Measurements from ENCODE around the gene NBEA. TPM values are rescaled to one million over a fixed set of nuclear protein-coding genes. Genes with fewer than 3 reads are reported as not detected.

Gene NBEA
- total and polyA plus RNA-seq, 2 experiments from 2014 or later = 9.1 to 29.1 TPM

- Histone ChIP-seq H3K4me3 (no peak overlapping the region), H3K9me2 (ENCODE audit: insufficient read depth) (no peaks in the 10 kb centered on the region), H3F3A (replicated peaks; ENCODE audit: low read depth) (no peaks in the 10 kb centered on the region), H3K36me3 (ENCODE audit: insufficient read depth) (no peaks in the 10 kb centered on the region), H2AFZ (no peak overlapping the region), H4K20me1 (replicated peaks; ENCODE audit: insufficient read depth) (no peaks in the 10 kb centered on the region), H3K27ac (ENCODE audit: low read depth) (no peak overlapping the region), H3K27me3 (ENCODE audit: insufficient read depth) (no peaks in the 10 kb centered on the region), H3K4me1 (ENCODE audit: insufficient read depth) (no peaks in the 10 kb centered on the region), H3K4me2 (no peak overlapping the region), H3K79me2 (replicated peaks; ENCODE audit: insufficient read depth) (no peaks in the 10 kb centered on the region)
- ATAC-seq = no peak
- Mint-ChIP-seq H3K4me1 (peaks cover 11% of the 10 kb centered on the region; the same call in 2 of the 3 replicates), H3K27me3 (ENCODE audit: insufficient read depth, low read depth, poor library complexity) (peaks cover 1% of the 10 kb centered on the region), H3K4me3 (no peak overlapping the region), H3K36me3 (ENCODE audit: low read depth) (no peaks in the 10 kb centered on the region), H3K27ac (no peak overlapping the region), H3K9me3 (no peaks in the 10 kb centered on the region)
- TF ChIP-seq JUNB (IDR thresholded peaks at IDR 0.05; ENCODE audit: unreplicated experiment) (no peak), EZH2phosphoT487 (IDR thresholded peaks at IDR 0.05; ENCODE audit: unreplicated experiment) (no peak), NANOG (IDR thresholded peaks at IDR 0.05; ENCODE audit: borderline replicate concordance) (no peak), ZNF114 (CRISPR knock-in tag; IDR thresholded peaks at IDR 0.05) (no peak), POLR2AphosphoS5 (IDR thresholded peaks at IDR 0.05; ENCODE audit: low read depth) (no peak), STAT1 (IDR thresholded peaks at IDR 0.05; ENCODE audit: unreplicated experiment) (no peak), ZNF331 (CRISPR knock-in tag; IDR thresholded peaks at IDR 0.05; ENCODE audit: low read depth) (no peak), EZH2 (IDR thresholded peaks at IDR 0.05; ENCODE audit: low read depth, unreplicated experiment) (no peak), CREB1 (CRISPR knock-in tag; IDR thresholded peaks at IDR 0.05; ENCODE audit: low read depth) (no peak)
- TF ChIP-seq, protein P1, sequence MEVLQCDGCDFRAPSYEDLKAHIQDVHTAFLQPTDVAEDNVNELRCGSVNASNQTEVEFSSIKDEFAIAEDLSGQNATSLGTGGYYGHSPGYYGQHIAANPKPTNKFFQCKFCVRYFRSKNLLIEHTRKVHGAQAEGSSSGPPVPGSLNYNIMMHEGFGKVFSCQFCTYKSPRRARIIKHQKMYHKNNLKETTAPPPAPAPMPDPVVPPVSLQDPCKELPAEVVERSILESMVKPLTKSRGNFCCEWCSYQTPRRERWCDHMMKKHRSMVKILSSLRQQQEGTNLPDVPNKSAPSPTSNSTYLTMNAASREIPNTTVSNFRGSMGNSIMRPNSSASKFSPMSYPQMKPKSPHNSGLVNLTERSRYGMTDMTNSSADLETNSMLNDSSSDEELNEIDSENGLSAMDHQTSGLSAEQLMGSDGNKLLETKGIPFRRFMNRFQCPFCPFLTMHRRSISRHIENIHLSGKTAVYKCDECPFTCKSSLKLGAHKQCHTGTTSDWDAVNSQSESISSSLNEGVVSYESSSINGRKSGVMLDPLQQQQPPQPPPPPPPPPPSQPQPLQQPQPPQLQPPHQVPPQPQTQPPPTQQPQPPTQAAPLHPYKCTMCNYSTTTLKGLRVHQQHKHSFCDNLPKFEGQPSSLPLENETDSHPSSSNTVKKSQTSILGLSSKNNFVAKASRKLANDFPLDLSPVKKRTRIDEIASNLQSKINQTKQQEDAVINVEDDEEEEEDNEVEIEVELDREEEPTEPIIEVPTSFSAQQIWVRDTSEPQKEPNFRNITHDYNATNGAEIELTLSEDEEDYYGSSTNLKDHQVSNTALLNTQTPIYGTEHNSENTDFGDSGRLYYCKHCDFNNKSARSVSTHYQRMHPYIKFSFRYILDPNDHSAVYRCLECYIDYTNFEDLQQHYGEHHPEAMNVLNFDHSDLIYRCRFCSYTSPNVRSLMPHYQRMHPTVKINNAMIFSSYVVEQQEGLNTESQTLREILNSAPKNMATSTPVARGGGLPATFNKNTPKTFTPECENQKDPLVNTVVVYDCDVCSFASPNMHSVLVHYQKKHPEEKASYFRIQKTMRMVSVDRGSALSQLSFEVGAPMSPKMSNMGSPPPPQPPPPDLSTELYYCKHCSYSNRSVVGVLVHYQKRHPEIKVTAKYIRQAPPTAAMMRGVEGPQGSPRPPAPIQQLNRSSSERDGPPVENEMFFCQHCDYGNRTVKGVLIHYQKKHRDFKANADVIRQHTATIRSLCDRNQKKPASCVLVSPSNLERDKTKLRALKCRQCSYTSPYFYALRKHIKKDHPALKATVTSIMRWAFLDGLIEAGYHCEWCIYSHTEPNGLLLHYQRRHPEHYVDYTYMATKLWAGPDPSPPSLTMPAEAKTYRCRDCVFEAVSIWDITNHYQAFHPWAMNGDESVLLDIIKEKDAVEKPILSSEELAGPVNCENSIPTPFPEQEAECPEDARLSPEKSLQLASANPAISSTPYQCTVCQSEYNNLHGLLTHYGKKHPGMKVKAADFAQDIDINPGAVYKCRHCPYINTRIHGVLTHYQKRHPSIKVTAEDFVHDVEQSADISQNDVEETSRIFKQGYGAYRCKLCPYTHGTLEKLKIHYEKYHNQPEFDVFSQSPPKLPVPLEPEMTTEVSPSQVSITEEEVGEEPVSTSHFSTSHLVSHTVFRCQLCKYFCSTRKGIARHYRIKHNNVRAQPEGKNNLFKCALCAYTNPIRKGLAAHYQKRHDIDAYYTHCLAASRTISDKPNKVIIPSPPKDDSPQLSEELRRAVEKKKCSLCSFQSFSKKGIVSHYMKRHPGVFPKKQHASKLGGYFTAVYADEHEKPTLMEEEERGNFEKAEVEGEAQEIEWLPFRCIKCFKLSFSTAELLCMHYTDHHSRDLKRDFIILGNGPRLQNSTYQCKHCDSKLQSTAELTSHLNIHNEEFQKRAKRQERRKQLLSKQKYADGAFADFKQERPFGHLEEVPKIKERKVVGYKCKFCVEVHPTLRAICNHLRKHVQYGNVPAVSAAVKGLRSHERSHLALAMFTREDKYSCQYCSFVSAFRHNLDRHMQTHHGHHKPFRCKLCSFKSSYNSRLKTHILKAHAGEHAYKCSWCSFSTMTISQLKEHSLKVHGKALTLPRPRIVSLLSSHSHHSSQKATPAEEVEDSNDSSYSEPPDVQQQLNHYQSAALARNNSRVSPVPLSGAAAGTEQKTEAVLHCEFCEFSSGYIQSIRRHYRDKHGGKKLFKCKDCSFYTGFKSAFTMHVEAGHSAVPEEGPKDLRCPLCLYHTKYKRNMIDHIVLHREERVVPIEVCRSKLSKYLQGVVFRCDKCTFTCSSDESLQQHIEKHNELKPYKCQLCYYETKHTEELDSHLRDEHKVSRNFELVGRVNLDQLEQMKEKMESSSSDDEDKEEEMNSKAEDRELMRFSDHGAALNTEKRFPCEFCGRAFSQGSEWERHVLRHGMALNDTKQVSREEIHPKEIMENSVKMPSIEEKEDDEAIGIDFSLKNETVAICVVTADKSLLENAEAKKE (CRISPR knock-in tag; IDR thresholded peaks at IDR 0.05) = no peak
- TF ChIP-seq, protein P2, sequence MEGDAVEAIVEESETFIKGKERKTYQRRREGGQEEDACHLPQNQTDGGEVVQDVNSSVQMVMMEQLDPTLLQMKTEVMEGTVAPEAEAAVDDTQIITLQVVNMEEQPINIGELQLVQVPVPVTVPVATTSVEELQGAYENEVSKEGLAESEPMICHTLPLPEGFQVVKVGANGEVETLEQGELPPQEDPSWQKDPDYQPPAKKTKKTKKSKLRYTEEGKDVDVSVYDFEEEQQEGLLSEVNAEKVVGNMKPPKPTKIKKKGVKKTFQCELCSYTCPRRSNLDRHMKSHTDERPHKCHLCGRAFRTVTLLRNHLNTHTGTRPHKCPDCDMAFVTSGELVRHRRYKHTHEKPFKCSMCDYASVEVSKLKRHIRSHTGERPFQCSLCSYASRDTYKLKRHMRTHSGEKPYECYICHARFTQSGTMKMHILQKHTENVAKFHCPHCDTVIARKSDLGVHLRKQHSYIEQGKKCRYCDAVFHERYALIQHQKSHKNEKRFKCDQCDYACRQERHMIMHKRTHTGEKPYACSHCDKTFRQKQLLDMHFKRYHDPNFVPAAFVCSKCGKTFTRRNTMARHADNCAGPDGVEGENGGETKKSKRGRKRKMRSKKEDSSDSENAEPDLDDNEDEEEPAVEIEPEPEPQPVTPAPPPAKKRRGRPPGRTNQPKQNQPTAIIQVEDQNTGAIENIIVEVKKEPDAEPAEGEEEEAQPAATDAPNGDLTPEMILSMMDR (conservative IDR thresholded peaks at IDR 0.05; ENCODE audit: low read depth in 2 of 2) = no peak
- TF ChIP-seq, protein P3, sequence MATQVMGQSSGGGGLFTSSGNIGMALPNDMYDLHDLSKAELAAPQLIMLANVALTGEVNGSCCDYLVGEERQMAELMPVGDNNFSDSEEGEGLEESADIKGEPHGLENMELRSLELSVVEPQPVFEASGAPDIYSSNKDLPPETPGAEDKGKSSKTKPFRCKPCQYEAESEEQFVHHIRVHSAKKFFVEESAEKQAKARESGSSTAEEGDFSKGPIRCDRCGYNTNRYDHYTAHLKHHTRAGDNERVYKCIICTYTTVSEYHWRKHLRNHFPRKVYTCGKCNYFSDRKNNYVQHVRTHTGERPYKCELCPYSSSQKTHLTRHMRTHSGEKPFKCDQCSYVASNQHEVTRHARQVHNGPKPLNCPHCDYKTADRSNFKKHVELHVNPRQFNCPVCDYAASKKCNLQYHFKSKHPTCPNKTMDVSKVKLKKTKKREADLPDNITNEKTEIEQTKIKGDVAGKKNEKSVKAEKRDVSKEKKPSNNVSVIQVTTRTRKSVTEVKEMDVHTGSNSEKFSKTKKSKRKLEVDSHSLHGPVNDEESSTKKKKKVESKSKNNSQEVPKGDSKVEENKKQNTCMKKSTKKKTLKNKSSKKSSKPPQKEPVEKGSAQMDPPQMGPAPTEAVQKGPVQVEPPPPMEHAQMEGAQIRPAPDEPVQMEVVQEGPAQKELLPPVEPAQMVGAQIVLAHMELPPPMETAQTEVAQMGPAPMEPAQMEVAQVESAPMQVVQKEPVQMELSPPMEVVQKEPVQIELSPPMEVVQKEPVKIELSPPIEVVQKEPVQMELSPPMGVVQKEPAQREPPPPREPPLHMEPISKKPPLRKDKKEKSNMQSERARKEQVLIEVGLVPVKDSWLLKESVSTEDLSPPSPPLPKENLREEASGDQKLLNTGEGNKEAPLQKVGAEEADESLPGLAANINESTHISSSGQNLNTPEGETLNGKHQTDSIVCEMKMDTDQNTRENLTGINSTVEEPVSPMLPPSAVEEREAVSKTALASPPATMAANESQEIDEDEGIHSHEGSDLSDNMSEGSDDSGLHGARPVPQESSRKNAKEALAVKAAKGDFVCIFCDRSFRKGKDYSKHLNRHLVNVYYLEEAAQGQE (IDR thresholded peaks at IDR 0.05; ENCODE audit: unreplicated experiment) = no peak
- TF ChIP-seq, protein P4, sequence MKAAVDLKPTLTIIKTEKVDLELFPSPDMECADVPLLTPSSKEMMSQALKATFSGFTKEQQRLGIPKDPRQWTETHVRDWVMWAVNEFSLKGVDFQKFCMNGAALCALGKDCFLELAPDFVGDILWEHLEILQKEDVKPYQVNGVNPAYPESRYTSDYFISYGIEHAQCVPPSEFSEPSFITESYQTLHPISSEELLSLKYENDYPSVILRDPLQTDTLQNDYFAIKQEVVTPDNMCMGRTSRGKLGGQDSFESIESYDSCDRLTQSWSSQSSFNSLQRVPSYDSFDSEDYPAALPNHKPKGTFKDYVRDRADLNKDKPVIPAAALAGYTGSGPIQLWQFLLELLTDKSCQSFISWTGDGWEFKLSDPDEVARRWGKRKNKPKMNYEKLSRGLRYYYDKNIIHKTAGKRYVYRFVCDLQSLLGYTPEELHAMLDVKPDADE (IDR thresholded peaks at IDR 0.05) = no peak
- no peak for DNase-seq (ENCODE audit: low spot score)
Observed at GRCh38 chr13:35496761-35497386, 554.8 kb downstream of the NBEA start.

Measured in GM23338 (cell line).